DMS79 (cell line): Measurements from ENCODE around the gene HSPB9.

Source experiments
- DNase-seq: peaks from one replicate; lab custom pipeline; 2025; lab: John Stamatoyannopoulos, UW

Gene HSPB9, protein sequence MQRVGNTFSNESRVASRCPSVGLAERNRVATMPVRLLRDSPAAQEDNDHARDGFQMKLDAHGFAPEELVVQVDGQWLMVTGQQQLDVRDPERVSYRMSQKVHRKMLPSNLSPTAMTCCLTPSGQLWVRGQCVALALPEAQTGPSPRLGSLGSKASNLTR

DNA sequence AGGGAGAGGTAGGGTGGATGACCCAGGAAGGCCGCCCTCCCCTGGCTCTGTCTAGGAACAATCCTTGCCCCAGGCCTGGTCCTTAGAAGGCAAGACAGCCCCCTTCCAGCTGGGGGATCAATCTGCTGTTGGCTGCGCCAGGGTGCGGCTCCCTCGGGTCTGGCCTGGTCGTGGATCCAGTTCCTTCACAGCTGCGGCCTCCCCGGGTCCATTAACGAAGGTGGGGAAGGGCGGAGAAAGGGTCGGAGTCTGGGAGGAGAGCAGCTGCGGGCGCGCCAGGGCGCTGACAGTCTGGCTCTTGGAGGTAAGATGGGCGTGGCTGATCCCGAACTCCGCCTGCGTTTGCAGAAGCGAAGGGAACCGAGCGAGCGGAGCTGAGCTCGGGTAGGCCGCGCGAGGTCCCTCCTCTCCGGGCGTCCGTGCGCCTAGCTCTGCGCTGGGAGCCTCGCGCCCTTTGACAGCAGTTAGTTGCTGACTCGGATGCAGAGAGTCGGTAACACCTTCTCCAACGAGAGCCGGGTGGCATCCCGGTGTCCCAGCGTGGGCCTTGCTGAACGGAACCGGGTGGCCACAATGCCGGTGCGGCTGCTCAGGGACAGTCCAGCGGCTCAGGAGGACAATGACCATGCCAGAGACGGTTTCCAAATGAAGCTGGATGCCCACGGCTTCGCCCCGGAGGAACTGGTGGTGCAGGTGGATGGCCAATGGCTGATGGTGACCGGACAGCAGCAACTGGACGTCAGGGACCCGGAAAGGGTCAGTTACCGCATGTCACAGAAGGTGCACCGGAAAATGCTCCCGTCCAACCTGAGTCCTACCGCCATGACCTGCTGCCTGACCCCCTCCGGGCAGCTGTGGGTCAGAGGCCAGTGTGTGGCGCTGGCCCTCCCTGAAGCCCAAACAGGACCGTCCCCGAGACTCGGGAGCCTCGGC is at the start of gene HSPB9:
Gene HSPB9, plus strand, starts transcription at position 434 of the 933 bp plus-strand sequence. Its CDS starts 47 bp downstream, at position 481.
- DNase-seq: peak; percentile 48

DNA sequence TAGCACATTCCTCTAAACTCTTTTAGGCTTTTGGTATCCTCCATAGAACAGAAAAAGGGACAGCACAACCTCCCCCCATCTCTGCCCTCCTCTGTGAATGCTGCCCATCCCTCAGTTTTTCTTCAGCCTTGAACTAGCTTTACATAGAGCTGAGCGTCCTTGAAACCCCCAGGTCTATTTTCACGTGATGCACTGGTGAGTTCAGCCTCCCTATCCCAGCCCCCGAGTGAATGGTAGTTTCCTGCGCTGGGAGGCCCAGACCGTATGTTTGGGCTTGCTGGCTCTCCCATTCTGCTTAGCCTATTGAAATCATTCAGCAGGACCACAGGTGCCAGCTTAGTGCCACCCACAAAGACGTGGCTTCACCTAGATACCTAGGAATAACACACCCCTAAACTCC is 46.8 kb upstream of the HSPB9 start:
- DNase-seq: no peak

DNA sequence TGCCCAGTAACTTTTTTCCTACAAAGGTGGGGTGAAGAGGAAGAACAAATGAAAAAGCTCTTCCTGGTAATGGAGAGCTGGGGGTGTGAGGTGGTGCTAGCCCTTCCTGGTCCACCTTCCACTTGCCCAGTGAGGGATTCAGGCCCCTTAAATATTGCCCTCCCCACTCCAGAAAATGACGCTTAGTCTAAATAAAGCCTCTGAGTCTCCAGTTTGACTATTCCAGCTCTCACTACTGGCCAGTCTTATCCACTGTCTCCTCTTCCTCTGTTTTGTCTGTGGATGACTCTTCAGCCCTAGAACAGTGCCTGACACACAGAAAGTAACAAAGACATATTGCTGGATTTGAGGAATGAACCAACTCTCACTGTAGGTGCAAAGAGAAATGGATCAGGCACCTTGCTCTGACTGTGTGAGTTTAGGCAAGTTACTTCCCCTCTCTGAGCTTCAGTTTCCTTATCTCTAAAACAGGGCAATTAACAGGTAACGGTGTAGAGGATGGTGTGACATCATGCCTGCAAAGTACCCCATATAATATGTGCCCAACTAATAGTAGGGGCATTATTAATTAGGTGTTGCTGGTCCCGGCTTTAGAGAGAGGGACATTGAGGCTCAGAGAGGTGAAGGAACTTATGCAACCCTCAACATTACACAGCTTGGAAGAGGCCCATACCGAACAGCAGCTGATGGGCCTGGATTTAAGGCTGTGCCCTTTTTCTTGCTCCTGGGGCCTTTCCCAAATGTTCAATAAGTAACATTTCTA is 45.6 kb upstream of the HSPB9 start:
- DNase-seq: no peak

DNA sequence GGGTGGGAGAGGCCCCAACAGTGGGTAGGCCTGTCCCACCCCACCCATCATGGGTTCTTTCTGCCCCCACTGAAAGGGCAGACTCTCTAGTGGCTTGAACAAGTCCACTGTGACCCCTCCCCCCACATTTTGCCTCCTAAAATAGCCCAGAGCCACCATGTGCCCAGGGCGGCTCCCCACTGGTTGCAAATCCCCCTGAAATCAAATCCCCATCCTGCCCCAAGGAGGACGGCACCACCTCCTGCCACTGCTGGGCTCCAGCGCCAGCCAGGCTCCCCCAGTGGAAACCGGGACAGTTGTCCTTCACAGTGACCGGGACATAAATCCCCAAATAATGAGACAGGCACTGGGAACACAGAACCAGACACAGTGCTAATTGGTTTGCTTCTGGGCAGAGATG is 44.8 kb upstream of the HSPB9 start:
- DNase-seq: no peak

DNA sequence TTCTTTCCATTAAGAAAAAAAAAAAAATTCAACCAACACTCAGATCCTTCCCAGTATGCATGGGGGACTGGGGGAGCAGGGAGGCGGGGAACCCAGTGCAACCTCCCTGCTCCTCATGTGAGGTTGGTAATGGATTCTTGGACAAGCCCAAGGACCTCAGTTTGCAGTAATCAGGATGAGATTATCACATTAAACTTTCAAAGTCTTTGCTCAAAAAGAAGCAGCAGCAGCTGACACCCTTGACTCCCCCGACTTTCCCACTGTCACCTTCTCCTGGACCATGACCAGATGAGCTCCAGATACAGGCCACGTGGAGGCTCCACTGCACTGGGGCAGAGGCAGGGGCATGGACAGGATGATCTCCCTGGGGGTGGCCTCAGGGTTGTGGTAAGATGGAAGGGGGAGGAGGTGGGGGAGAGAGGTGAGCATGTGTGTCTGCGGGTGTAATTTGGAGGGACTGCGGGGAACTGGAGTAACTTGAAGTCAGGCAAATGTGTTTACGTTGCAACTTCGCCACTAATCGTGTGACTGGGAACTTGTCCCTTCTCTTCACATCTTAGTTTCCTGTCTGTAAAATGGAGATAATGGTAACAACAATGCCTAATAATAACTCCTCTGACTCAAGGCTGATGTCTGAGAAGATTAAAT is 44.1 kb upstream of the HSPB9 start:
- DNase-seq: no peak

DNA sequence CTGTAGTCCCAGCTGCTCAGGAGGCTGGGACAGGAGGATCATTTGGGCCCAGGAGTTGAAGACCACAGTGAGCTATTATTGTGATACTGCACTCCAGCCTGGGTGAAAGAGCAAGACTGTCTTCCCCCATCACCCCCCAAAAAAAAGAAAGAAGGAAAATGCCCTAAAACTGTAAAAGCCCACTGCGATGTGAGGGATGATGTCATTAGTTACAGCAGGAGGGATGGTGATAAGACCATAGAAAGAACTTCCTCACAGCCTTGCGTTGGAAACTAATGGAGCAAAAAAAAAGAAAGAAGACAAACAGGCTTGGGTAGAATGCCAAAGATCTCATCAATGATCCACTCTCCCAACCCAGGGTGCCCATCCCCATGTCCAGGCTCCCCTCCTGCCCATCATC is 43.1 kb upstream of the HSPB9 start:
- no peak for DNase-seq

DNA sequence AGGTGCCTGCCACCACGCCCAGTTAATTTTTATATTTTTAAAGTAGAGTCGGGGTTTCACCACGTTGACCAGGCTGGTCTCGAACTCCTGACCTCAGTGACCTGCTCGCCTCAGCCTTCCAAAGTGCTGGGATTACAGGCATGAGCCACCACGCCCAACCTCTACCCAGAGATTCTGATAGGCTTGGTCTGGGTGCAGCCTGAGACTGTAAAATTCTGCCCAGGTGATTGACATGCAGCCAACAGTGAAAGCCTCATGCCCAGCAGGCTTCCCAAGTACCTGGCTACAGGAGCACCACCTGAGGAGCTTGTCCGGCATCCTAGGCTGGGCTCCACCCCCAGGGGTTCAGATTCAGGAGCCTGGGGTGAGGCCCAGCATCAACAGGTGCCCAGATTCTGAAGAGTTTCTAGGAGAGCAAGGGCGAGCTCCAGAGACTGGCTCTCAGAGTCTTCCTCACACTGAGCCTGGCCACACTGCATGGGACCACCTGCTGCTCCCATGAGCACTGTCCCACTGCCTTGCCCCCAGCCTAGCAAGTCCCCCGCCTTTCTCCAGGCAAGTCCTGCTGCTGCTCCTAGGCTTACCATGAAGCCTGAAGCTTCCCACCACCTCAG is 41.0 kb upstream of the HSPB9 start:
- DNase-seq: no peak

DNA sequence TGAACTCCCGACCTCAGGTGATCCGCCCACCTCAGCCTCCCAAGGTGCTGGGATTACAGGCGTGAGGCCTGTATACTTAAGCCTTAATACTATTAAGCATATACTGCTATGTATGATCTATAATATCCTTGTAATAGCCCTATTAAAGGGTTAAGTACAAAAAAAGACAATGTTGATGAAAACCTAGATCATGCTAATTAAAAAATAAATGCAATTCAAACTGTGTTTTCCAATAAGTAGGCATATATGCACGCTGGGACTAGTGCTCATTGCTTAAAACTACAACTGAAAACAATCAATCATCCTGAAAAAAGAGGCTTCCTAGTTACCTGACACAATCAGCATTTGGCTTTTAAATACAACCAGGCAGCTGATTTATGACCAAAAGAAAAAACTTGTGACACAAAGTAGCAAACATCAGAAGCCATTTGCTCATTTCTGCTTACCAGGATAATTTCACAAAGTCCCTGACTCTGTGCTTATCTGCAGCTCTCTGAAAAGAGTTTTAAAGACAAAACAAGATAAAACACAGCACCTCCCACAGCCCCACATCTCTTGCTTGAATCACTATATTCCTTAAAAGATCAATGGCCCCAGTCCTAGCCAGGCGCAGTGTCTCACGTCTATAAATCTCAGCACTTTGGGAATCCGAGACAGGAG is 35.4 kb upstream of the HSPB9 start:
- no peak for DNase-seq

DNA sequence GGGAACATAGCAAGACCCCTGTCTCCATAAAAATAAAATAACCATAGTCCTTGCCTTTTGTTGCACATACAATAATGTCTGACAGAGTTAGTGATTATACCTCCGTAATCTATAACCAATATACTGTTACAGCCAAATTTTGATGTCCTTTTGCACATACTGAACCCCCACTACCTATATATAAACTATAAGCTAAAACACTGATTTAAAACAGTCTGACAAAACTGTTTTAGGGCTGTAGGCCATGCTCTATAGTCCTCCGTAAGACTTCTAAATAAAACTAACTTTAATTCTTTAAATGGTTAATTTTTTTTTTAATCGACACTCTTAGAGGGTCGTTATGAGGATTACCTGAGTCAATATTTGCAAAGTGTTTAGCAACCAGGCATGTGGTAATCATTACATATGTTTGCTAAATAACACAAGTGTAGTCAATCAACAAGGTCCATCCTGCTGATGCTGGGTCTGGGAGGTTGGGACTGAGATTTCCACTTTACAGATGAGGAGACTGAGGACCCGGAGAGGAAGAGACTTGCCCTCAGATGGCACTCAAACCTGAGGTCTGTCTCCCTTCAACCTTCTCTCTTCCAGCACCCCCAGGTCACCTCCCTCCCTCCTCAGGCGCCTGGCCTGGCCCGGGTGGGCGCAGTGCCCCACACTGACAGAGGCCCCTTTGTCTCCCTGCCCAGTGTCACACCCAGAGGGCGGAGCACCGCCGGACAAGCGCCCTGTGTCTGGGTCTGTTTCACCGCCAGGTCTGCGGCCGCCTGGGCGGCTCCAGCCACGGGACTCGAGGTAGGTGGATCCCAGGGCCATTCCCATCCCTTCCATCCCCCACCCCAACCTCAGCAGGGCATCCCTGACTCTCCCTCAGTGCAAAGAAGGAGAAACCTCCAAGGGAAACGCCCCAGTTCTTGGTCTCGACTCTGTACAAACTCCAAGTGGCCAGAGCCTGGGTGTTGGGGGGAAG is 34.6 kb upstream of the HSPB9 start:
- DNase-seq: no peak

DNA sequence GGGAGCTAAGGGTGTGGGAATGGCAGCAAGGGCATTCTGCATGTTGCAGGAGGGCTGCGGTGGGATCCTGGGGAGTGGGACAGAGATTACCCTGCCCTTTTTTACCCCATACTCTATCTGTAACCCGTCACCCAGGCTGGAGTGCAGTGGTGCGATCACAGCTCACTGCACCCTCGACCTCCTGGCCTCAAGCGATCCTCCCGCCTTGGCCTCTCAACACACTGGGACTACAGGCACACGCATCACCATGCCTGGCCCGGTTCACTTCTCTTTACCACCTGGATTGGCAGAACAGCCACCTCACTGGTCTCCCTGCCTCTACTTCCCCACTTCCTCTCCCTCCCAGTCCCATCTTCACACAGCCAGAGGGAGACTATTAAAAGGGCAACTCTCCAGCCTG is 33.9 kb upstream of the HSPB9 start:
- no peak for DNase-seq

DNA sequence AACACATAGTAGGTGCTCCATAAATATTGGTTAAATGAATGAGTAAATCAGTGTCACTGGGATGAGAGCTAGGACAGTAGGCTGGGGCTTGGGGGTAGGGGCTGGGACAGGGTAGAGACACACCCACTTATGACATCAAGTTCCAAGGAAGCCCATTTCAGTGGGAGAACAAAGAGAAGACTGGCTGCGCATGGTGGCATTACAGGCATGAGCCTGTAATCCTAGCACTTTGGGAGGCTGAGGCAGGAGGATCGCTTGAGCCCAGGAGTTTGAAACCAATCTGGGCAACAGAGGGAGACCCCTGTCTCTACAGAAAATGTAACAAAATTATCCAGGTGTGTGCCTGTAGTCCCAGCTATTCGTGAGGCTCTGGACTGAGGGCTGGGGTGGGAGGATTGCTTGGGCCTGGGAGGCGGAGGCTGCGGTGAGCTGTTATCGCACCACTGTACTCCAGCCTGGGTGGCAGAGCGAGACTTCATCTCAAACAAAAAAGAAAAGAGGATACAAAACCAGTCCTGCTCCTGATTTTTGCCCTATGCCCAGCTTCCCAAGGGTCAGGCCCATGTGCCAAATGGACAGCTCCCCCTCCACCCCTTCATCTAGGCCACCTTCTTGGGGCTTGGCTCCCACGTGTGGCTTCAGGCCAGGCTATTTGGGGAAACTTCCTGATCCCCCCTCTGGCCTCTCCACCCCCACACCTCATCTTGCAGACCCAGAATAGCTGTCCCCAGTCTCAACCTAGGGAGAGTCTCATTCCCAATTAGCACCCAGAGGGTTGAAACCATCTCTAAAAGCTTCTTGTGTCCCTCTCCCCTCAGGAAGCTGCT is 31.4 kb upstream of the HSPB9 start:
- DNase-seq: no peak

DNA sequence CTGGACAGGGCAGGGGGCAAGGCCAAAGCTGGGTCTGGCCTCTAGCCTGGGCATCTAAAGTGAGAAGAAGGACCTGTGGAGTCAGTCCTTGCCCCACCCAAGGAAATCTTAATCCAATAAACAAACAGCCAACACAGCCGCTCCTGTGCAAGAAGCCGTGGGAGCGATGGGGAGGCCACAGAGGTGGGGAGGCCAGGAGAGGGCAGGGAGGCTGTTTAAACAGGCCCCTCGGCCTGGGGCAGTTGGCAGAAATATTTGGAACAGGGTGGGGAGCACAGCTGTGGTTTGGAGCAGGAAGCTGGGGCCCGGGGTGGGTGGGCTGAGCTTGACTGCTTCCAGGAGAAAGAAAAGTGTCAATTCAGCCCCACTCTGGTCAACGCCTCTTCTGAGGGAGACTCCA is 29.7 kb upstream of the HSPB9 start:
- DNase-seq: no peak

DNA sequence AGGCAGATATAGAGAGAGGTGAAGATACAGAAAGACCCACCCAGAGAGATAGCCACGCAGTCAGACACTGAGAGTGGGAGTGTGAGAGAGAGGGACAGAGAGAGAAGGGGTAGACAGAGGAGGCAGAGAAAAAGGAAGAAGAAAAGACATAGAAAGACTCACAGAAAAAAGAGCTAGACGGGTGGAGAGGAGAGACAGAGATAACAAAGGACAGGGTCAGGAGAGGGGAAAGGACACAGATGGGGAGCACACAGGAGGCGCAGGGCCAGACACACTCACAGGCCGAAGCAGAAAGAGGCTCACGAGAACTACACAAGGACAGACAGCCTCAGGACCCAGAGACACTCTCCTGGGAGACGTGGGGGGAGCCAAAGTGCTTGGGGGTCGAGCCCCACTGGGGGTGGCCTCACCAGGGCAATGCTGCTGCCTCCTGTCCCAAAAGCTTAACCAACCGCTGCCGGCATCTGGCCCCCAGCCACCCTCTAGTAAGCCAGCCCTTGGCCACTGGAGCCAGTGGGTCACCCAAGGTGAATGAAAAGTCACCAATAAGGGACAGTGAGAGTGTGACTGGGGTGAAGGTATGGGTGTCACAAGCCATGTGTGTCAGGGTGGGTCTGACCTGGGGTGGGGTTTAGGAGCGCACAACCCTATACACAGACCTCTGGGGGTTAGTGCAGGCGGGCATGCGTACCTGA is 28.1 kb upstream of the HSPB9 start:
- DNase-seq: no peak

DNA sequence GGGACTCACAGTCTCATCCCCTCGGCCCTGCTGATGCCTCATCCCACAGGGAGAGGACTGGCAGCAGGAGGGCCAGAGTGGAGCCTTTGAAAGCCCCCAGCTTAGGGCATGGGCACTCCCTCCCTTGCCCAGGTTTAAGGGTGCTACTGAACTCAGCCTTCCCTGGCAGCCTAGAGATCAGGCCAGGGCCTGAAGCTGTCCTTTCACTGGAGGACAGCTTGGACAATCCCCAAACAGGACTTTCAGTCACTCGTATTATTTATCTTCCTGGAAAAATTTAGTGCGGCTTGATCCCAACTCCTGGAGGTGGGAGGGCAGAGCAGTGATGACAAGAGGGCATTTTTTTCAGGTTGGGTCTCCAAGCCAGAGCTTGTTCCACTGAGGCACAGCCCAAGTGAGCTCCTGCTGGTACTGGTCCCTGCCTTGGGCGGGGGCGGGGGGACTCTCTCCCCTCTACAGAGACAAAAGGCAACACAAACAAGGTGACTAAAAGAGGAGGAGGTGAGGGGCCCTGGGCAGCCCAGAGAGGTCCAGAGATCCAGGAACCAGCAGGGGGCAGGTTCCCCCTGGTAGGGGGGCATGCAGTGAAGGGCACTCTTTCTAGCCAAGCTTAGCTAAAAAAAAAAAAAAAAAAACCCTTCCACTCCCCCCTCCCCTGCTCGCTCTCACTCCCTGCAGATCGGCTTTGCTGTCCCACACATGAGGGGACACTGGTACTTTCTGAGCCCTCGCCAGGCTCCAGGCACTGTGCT is 26.1 kb upstream of the HSPB9 start:
- no peak for DNase-seq

DNA sequence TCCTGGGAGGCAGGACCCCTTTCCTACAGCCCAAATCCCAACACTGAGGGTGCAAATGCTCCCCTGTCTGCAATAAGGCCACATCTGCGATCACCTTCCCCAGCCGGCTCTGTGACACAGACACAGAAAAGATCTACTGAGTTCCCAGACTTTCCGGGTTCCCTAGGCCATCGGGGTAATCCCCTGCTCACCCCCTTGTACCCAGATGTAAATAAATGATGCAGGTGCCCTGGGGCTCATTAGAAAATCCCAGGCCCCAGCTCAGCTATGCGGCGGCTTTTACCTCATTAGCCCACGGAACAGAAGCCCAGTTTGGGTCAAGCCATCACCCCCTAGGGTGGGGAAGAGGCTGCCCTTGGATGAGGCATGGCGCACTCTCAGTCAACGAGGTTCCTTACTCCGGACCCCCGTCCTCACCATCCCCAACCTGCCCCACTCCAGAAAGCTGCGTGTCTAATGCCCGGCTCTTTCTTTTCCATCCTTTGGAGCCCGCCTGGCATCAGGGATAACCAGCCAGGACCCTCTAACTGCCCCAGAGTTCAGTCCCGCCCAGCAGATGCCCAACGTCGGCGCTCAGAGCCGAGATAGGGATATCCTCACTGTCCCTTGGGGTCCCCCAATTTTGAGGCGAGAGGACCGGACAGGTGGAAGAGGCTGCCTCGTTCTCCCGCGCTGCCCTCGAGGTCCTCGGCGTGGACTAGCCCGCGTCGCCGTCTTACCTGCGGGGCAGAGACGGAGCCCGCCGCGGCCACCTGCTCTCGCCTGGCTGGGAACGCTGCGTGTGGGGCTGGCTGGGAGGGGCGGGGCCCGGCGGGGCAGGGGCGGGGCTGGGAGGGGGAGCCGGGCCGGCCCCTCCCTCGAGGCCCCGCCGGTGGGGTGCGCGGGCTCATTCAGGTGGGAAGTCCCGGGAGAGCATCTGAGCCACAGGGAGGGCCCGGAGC is 24.6 kb upstream of the HSPB9 start, which contains the start of gene ZNF385C:
Gene ZNF385C, minus strand, starts transcription at position 783 of the 941 bp plus-strand sequence. CDS start 35,417 bp downstream, outside the sequence.
- peak; percentile 8 for DNase-seq

DNA sequence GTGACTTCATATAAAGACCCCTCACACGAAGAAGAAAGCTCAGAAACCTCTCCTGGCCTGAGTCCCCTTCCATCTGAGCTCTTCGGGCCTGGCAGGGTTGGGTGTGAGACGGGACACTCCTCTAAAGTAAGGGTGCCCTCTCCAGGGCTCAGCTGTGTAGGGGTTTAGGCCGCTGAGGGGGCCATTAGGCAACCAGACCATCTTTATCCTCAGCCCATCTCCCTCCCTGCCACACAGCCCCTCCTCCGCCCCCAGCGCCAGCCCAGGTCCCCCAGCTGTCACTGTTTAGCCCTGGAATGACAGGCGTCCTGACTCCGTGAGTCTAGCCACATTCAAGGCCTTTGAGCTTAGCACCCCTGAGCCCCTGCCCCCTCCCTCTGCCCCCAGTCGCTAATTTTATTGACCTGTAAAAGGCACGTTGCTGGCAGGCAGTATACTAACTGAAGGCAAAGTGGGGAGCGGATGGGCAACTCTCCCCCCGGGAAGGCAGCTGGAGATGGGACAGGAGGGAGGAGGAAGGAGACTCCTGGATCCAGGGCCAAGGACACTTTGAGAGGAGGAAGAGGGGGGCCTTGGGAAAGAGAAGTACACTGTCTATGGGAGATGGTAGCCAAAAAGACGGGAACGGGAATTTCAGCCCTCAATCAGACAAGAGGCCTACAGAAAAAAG is 23.7 kb upstream of the HSPB9 start:
- no peak for DNase-seq
